ENCODE measurements around the gene KNCN. TPM values are rescaled to one million over a fixed set of nuclear protein-coding genes. Genes with fewer than 3 reads are reported as not detected.

Gene KNCN
- total RNA-seq, 1 donor from 2014 or later = not detected

DNA sequence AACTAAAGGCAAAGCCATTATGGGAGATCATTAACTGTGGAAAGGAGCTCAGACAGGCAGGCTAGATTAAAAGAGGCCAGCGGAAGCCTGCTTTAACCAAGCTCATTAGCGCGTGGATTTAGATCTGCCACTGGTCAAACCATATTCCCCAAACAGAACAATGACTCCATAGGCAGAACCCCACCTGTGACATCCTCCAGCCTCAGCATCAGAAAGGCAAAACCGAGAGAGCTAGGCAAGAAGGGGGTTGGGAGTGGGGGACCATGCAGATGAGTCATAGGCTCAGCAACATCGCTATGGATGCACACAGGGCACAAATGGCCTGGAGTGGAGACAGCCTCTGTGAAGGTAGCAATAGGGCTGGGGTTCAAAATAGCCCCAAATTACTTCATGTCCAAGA lies 32.0 kb upstream of the KNCN start:
- Mint-ChIP-seq H3K36me3 (ENCODE audit: low read depth, unreplicated experiment) (peaks cover 34% of the 10 kb centered on the region), H3K4me1 (ENCODE audit: low read depth, unreplicated experiment) (peaks cover 8% of the 10 kb centered on the region), H3K27ac (ENCODE audit: unreplicated experiment) (no peak overlapping the region), H3K9me3 (ENCODE audit: unreplicated experiment) (no peaks in the 10 kb centered on the region), H3K27me3 (ENCODE audit: low read depth, unreplicated experiment) (no peaks in the 10 kb centered on the region), H3K4me3 (ENCODE audit: unreplicated experiment) (no peak overlapping the region)
- TF ChIP-seq, protein P1, sequence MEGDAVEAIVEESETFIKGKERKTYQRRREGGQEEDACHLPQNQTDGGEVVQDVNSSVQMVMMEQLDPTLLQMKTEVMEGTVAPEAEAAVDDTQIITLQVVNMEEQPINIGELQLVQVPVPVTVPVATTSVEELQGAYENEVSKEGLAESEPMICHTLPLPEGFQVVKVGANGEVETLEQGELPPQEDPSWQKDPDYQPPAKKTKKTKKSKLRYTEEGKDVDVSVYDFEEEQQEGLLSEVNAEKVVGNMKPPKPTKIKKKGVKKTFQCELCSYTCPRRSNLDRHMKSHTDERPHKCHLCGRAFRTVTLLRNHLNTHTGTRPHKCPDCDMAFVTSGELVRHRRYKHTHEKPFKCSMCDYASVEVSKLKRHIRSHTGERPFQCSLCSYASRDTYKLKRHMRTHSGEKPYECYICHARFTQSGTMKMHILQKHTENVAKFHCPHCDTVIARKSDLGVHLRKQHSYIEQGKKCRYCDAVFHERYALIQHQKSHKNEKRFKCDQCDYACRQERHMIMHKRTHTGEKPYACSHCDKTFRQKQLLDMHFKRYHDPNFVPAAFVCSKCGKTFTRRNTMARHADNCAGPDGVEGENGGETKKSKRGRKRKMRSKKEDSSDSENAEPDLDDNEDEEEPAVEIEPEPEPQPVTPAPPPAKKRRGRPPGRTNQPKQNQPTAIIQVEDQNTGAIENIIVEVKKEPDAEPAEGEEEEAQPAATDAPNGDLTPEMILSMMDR (IDR thresholded peaks at IDR 0.05; ENCODE audit: insufficient read depth, low read depth, low read length) = no peak
- TF ChIP-seq EZH2 (IDR thresholded peaks at IDR 0.05; ENCODE audit: insufficient read depth, low read length) = no peak
- Histone ChIP-seq H3K4me3 (ENCODE audit: insufficient read depth, low read depth, low read length) (no peak overlapping the region), H3K4me2 (ENCODE audit: low read length) (no peak overlapping the region), H2AFZ (ENCODE audit: low read depth, low read length) (no peak overlapping the region), H3K36me3 (ENCODE audit: insufficient read depth, low read length) (peaks cover 7% of the 10 kb centered on the region), H3K4me1 (ENCODE audit: insufficient read depth, low read length) (no peaks in the 10 kb centered on the region), H3K27me3 (ENCODE audit: insufficient read depth, low read length) (no peaks in the 10 kb centered on the region), H3K9me3 (ENCODE audit: insufficient read depth, low read depth, low read length) (no peaks in the 10 kb centered on the region), H3K27ac (ENCODE audit: low read depth, low read length) (no peak overlapping the region), H3K9ac (ENCODE audit: low read length) (no peak overlapping the region), H4K20me1 (ENCODE audit: insufficient read depth, low read length) (no peaks in the 10 kb centered on the region), H3K79me2 (ENCODE audit: insufficient read depth, low read length) (no peaks in the 10 kb centered on the region)
- FAIRE-seq (no peak), DNase-seq (ENCODE audit: low read depth) (no peak)

DNA sequence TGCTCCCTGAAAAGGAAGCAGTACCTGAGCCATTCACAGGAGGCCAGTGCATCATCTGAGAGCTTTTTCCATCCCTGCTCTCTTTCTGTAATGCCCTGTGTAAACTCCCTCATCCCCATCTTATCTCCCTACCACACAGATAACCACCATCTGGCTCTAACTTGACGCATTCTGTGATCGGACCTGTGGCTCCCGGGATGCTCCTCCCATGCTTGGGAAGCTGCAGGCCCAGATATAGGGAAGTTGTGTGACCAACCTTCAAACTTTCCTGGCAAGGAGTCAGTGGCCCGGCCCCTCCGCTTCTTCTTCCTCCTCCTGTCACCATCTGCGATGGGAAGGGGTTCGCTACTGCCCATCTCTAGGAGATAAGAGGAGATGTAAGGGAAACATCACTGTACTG lies 31.5 kb upstream of the KNCN start:
- Mint-ChIP-seq H3K27me3 (ENCODE audit: low read depth, unreplicated experiment) (no peaks in the 10 kb centered on the region), H3K27ac (ENCODE audit: unreplicated experiment) (no peak overlapping the region), H3K9me3 (ENCODE audit: unreplicated experiment) (no peaks in the 10 kb centered on the region), H3K4me3 (ENCODE audit: unreplicated experiment) (no peak overlapping the region), H3K4me1 (ENCODE audit: low read depth, unreplicated experiment) (peaks cover 8% of the 10 kb centered on the region), H3K36me3 (ENCODE audit: low read depth, unreplicated experiment) (peaks cover 37% of the 10 kb centered on the region)
- no peaks in the 10 kb centered on the region for H3K27me3 ChIP-seq (ENCODE audit: insufficient read depth, low read length)
- H3K4me3 ChIP-seq (ENCODE audit: insufficient read depth, low read depth, low read length) = no peak overlapping the region
- TF ChIP-seq, protein P1 (IDR thresholded peaks at IDR 0.05; ENCODE audit: insufficient read depth, low read depth, low read length) = no peak
- no peak for TF ChIP-seq EZH2 (IDR thresholded peaks at IDR 0.05; ENCODE audit: insufficient read depth, low read length)
- H3K9me3 ChIP-seq (ENCODE audit: insufficient read depth, low read depth, low read length) = no peaks in the 10 kb centered on the region
- H4K20me1 ChIP-seq (ENCODE audit: insufficient read depth, low read length) = no peaks in the 10 kb centered on the region
- H3K4me2 ChIP-seq (ENCODE audit: low read length) = no peak overlapping the region
- no peak for DNase-seq (ENCODE audit: low read depth)
- H3K4me1 ChIP-seq (ENCODE audit: insufficient read depth, low read length) = no peaks in the 10 kb centered on the region
- FAIRE-seq = no peak
- no peak overlapping the region for H2AFZ ChIP-seq (ENCODE audit: low read depth, low read length)
- H3K36me3 ChIP-seq (ENCODE audit: insufficient read depth, low read length) = peaks cover 7% of the 10 kb centered on the region
- H3K27ac ChIP-seq (ENCODE audit: low read depth, low read length) = no peak overlapping the region
- no peak overlapping the region for H3K9ac ChIP-seq (ENCODE audit: low read length)
- no peaks in the 10 kb centered on the region for H3K79me2 ChIP-seq (ENCODE audit: insufficient read depth, low read length)

DNA sequence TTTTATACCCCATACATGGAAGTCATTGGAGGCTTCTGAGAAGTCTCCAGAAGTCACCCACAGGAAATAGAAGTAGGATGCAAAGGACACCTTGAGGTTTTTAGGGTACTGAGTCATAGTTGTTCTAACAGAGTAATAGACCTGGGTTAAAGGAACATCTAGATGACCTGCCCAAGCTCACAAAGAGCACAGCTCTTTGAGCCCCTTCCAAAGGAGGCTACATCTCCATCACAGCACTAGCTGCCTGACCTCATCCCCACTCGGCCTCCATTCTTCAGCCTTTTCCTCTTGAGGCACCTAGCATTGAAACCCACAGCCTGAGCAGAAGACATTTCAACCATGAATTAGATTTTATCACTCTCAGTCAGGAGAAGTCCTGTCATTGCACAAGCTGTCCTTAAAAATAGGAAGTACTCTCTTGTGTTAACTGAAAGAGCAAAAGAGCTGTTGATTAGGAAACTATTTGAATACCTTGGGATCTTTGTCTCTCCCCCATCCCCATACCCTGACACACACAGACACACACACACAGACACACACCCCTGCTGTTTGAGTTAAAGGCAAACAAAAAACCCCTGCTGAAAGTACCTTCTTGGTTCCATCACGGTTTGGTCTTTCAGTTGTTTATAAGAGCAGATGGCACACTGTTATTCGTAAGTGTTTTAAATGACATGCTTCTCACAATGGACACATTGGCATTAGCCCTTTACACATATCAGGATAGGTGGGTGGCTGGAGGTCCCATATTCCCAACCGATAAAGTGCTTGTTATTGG lies 30.4 kb upstream of the KNCN start:
- H3K36me3 Mint-ChIP-seq (ENCODE audit: low read depth, unreplicated experiment) = peaks cover 40% of the 10 kb centered on the region
- Histone ChIP-seq H3K4me3 (ENCODE audit: insufficient read depth, low read depth, low read length) (no peak overlapping the region), H3K9me3 (ENCODE audit: insufficient read depth, low read depth, low read length) (no peaks in the 10 kb centered on the region), H3K9ac (ENCODE audit: low read length) (no peak overlapping the region), H3K4me2 (ENCODE audit: low read length) (no peak overlapping the region), H3K27ac (ENCODE audit: low read depth, low read length) (no peak overlapping the region), H3K79me2 (ENCODE audit: insufficient read depth, low read length) (no peaks in the 10 kb centered on the region), H2AFZ (ENCODE audit: low read depth, low read length) (no peak overlapping the region), H3K27me3 (ENCODE audit: insufficient read depth, low read length) (no peaks in the 10 kb centered on the region), H3K36me3 (ENCODE audit: insufficient read depth, low read length) (peaks cover 7% of the 10 kb centered on the region), H4K20me1 (ENCODE audit: insufficient read depth, low read length) (no peaks in the 10 kb centered on the region), H3K4me1 (ENCODE audit: insufficient read depth, low read length) (no peaks in the 10 kb centered on the region)
- DNase-seq (ENCODE audit: low read depth) (no peak), FAIRE-seq (no peak)
- no peaks in the 10 kb centered on the region for H3K9me3 Mint-ChIP-seq (ENCODE audit: unreplicated experiment)
- no peaks in the 10 kb centered on the region for H3K27me3 Mint-ChIP-seq (ENCODE audit: low read depth, unreplicated experiment)
- peaks cover 8% of the 10 kb centered on the region for H3K4me1 Mint-ChIP-seq (ENCODE audit: low read depth, unreplicated experiment)
- H3K4me3 Mint-ChIP-seq (ENCODE audit: unreplicated experiment) = no peak overlapping the region
- TF ChIP-seq, protein P1 (IDR thresholded peaks at IDR 0.05; ENCODE audit: insufficient read depth, low read depth, low read length) = no peak
- no peak for TF ChIP-seq EZH2 (IDR thresholded peaks at IDR 0.05; ENCODE audit: insufficient read depth, low read length)
- H3K27ac Mint-ChIP-seq (ENCODE audit: unreplicated experiment) = no peak overlapping the region

All from astrocyte (in vitro differentiated cells and primary cell).